Renal cortical epithelial cell (primary cell): Measurements from ENCODE around the gene RCSD1. TPM values are rescaled to one million over a fixed set of nuclear protein-coding genes. Genes with fewer than 3 reads are reported as not detected.
A peak's percentile ranks its signal among the peaks of the same experiment; 100 is the strongest.

ENCODE experiments used
- DNase-seq: peaks from one replicate; pipeline ENCODE4 v3.0.0-alpha.2; 2011; ENCODE audit warnings: low read depth
- total RNA-seq: library from RNA; depleted of rRNA; stranded (reverse); fragments of >200 nt; gene quantifications from 2 replicates; pipeline ENCODE4 v1.2.3, GENCODE V29; 2014

RCSD1 gene
- total RNA-seq, 1 donor from 2014 or later: 0.05 TPM

GRCh38 chr1:167641786-167642500 lies 11.9 kb downstream of the RCSD1 start:
- no peak for DNase-seq

- no peak for DNase-seq
Measured at GRCh38 chr1:167642501-167642826, 12.4 kb downstream of the RCSD1 start.

- DNase-seq: no peak
Measured at GRCh38 chr1:167643441-167643840, 13.4 kb downstream of the RCSD1 start.

GRCh38 chr1:167644551-167644950 lies 14.5 kb downstream of the RCSD1 start:
- DNase-seq: no peak

- no peak for DNase-seq
Measured at GRCh38 chr1:167645140-167645541, 15.1 kb downstream of the RCSD1 start.

GRCh38 chr1:167645625-167646414 lies 15.8 kb downstream of the RCSD1 start:
- DNase-seq: no peak

- no peak for DNase-seq
Measured at GRCh38 chr1:167648252-167648849, 18.3 kb downstream of the RCSD1 start.

GRCh38 chr1:167648978-167649744 lies 19.1 kb downstream of the RCSD1 start:
- DNase-seq: no peak

GRCh38 chr1:167650269-167651160 lies 20.5 kb downstream of the RCSD1 start:
- no peak for DNase-seq

GRCh38 chr1:167651161-167651693 lies 21.2 kb downstream of the RCSD1 start:
- DNase-seq: no peak

GRCh38 chr1:167654975-167655575 lies 25.0 kb downstream of the RCSD1 start:
- no peak for DNase-seq

- DNase-seq: no peak
Measured at GRCh38 chr1:167656657-167657056, 26.6 kb downstream of the RCSD1 start.

- no peak for DNase-seq
Measured at GRCh38 chr1:167658574-167659328, 28.7 kb downstream of the RCSD1 start.

- no peak for DNase-seq
Measured at GRCh38 chr1:167659450-167659849, 29.4 kb downstream of the RCSD1 start.

- no peak for DNase-seq
Measured at GRCh38 chr1:167659881-167660280, 29.8 kb downstream of the RCSD1 start.

GRCh38 chr1:167661527-167662426 lies 31.7 kb downstream of the RCSD1 start:
- DNase-seq: peak; percentile 31

GRCh38 chr1:167663002-167663772 lies 33.2 kb downstream of the RCSD1 start:
- peak; percentile 46 for DNase-seq

GRCh38 chr1:167665469-167665868 lies 35.4 kb downstream of the RCSD1 start:
- DNase-seq: no peak
